Right cardiac atrium (tissue), 5 donors: Measurements from ENCODE around the gene ABTB2. TPM values are rescaled to one million over a fixed set of nuclear protein-coding genes. Genes with fewer than 3 reads are reported as not detected.

ENCODE experiments used
- ATAC-seq, 2 donors: fragments of 200-7000 bp; cut with Tn5 transposase; one replicate each; pipeline versions ENCODE4 v1.8.0 to v1.9.1; 2020; ENCODE audit warnings: moderate library complexity in 2 of 2, mild to moderate bottlenecking in 1 of 2
- DNase-seq, 3 donors: peaks; one replicate each; pipeline ENCODE4 v3.0.0-alpha.2; 2020
- H3K27ac ChIP-seq: one replicate; pipeline ENCODE4 v1.5.1; 2013; ENCODE audit warnings: mild to moderate bottlenecking, low read length, control low read depth, moderate library complexity
- H3K27me3 ChIP-seq: one replicate; pipeline ENCODE4 v1.6.1; 2013; ENCODE audit not compliant: control insufficient read depth, insufficient read depth
- H3K4me1 ChIP-seq: one replicate; pipeline ENCODE4 v1.6.1; 2013; ENCODE audit warnings: low read length; ENCODE audit not compliant: control insufficient read depth, insufficient read depth
- H3K4me3 ChIP-seq: one replicate; pipeline ENCODE4 v1.5.1; 2013; ENCODE audit warnings: low read length, control low read depth
- H3K9me3 ChIP-seq: one replicate; pipeline ENCODE4 v1.6.1; 2013; ENCODE audit warnings: low read length; ENCODE audit not compliant: control insufficient read depth
- WGBS: extraction: QIAGEN DNeasy Blood & Tissue Kit; methylation state at CpG from one replicate; pipeline ENCODE4 v1.1.7; 2013; 5-methylcytosine and 5-hydroxymethylcytosine counted together
- intact Hi-C, 4 donors: fragments of 100-400 bp; cut with DNase I; formaldehyde crosslinking; loops; one replicate each; pipeline versions ENCODE4 v1.11.0 to v1.14.0; 2022 to 2023
- polyA plus RNA-seq: library from polyadenylated mRNA; stranded (reverse); fragments of 200-250 nt; gene quantifications from one replicate; pipeline ENCODE4 v1.2.3, GENCODE V29; 2013
- total RNA-seq, 4 donors: library from RNA; stranded (reverse); fragmentation: NEBNext Ultra II Directional; extraction: Animal tissue kit (Norgen Biotek cat#: 25700); gene quantifications; one replicate each; pipeline ENCODE4 v1.2.1, GENCODE V29; 2021
- donor health status: healthy with polysubstance abuse.
- donor health status: DM: no; HTN: yes; CAD: no.
- donor health status: DM: no; HTN: no; CAD: no.
- donor health status: DM: no; HTN: yes; CAD: no; lungs with severe emphysema.
- donor health status: DM: yes; HTN: yes; CAD: no.

ABTB2 gene
- total and polyA plus RNA-seq, 5 donors, result 3.7 to 14.1 (median 10.8) TPM

DNA sequence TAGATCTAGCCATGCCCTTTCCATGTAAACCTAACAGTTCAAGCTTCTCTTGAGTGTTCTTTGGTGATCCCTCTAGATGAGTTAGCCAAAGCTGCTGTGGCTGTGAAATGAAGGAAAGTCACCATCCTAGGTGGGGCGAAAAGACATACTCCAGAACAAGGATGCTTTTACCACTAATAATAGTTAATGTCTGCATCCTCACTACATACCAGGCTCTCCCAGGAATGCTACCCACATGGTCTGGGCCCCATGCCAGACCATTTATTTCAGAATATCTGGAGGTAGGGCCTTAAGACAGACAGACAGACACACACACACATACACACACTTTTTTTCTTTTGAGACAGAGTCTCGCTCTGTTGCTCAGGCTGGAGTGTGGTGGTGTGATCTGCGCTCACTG is 14.7 kb downstream of the ABTB2 start:
- no peak for ATAC-seq
- 96% methylated on average over 3 of the region's 3 CpGs for WGBS
- no peak overlapping the region for H3K27ac ChIP-seq
- H3K4me3 ChIP-seq, result no peak overlapping the region
- no peak for DNase-seq
- intact Hi-C loops, result no loop called here
- no peaks in the 10 kb centered on the region for H3K27me3 ChIP-seq
- H3K4me1 ChIP-seq, result peaks cover 33% of the 10 kb centered on the region
- H3K9me3 ChIP-seq, result no peaks in the 10 kb centered on the region

DNA sequence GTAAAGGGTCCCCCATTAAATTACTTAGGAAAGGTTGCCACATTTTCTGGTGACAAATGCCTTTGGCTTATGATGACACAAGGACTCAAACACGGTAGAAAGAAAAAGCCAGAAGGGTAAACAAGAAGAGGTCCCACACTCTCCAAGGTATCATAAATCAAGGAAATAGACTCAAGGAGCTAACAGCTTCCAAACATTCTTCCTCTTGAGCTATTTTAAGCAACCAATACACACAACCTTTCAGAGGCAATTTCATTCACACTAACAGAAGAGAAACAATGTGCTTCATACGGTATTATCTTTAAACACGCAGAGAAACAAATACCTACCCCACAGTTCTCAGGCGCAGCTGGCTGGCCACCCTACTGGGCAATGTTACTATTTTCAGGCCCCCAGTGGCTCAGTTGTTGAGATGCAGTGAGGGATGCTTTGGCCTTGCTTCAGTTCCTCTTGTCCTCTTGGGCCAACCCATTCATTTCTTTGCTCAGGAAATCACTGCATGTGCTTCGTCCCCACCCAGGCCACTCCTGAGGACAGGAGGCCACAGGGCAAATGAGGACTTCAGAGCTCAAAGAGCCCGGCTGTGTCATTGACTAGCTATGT is 15.8 kb downstream of the ABTB2 start:
- ATAC-seq, result peak in 1 of 2 donors; percentile 54
- DNase-seq, result peak in 1 of 3 donors; percentile 69
- H3K9me3 ChIP-seq, result no peaks in the 10 kb centered on the region
- H3K4me1 ChIP-seq, result peaks cover 27% of the 10 kb centered on the region
- peak overlapping the region; percentile 53 for H3K27ac ChIP-seq
- intact Hi-C loops, result no loop called here
- no peak overlapping the region for H3K4me3 ChIP-seq
- 35% methylated on average over 6 of the region's 6 CpGs for WGBS
- H3K27me3 ChIP-seq, result no peaks in the 10 kb centered on the region

DNA sequence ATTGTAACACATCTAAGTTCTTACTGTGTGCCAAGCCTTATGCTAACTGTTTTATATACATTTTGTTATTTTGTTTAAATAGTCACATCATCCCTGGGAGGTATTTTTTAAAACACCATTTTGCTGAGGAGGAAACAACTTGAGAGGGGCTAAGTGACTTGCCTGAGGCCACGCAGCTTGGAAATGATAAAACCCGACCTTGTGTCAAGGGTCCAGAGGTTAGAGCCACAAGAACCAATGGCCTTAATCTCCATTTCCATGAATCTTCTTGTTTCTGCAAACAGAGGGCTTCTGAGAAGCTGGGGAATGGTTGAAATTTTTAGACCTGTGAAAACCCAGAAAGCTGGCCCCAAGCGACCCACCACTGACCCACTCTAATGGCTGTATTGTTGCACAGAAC is 16.7 kb downstream of the ABTB2 start:
- peaks cover 26% of the 10 kb centered on the region for H3K4me1 ChIP-seq
- no peak overlapping the region for H3K4me3 ChIP-seq
- no peaks in the 10 kb centered on the region for H3K9me3 ChIP-seq
- no peaks in the 10 kb centered on the region for H3K27me3 ChIP-seq
- WGBS, result 84% methylated on average over 3 of the region's 3 CpGs
- no peak overlapping the region for H3K27ac ChIP-seq
- intact Hi-C loops, result no loop called here
- DNase-seq (no peak), ATAC-seq (no peak)

DNA sequence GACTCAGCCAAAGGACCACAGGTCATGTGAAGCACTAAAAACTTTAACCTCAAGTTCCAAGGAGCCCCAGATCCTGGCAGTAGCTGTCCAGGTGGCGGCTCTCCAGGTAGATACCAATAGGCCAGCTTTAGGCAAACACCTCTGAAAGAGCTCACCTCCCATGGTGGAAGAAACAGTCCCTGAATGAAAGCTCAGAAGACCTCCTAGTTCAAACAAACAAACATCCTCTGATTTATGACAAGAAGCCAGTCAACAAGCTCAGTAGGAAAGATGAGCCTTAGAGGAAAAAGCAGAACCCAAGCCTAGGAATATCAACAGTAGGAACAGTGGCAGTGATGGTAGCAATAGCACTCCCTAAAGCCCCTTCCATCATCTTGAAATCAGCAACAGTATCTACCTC is 17.2 kb downstream of the ABTB2 start:
- Histone ChIP-seq H3K27ac (no peak overlapping the region), H3K9me3 (no peaks in the 10 kb centered on the region), H3K4me3 (no peak overlapping the region), H3K27me3 (no peaks in the 10 kb centered on the region), H3K4me1 (peaks cover 23% of the 10 kb centered on the region)
- WGBS, result 87% methylated on average over 1 of the region's 1 CpG
- no peak for ATAC-seq
- no peak for DNase-seq
- intact Hi-C loops, result no loop called here

DNA sequence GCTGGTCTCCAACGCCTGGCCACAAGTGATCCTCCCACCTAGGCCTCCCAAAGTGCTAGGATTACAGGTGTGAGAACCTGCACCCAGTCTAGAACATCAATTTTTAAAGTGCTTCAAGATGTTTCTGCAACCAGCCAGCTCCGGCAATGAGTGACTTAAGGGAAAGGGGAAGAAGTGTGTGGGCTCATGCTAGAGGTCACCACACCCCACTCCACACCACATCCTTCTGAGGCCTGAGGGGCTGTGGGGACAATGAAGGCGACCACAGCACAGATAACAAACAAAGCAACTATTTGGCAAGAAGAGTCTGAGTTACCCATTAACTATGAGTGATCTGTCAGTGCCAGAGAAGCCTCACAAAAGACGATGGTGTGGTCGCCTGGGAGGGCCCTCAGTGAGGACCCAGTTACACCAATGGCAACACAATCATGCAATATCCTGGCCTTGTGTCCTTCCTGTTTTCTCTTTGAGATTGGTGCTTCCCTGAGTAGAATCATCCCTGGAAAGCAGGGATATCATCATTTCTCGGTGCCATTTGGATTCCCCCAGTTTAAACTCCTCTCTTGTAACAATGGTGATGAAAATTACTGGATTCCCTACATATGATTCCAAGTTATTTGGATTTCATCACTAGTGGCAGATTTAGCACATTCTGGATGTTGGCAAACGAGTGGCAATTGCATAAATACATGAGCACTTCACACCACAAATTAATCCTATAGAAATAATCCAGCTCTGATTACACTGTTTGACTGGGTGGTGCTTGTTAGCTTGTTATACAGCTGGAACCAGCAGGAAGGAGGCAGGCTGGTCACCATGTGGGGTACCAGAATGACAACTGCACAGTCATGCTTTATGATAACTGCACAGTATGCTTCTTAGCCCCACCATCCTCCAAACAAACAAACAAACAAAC is 18.4 kb downstream of the ABTB2 start:
- WGBS, result 74% methylated on average over 7 of the region's 7 CpGs
- ATAC-seq (peak in 1 of 2 donors; percentile 19), DNase-seq (no peak)
- Histone ChIP-seq H3K4me1 (peaks cover 13% of the 10 kb centered on the region), H3K4me3 (no peak overlapping the region), H3K27ac (no peak overlapping the region), H3K27me3 (no peaks in the 10 kb centered on the region), H3K9me3 (no peaks in the 10 kb centered on the region)
- intact Hi-C loops, result no loop called here

DNA sequence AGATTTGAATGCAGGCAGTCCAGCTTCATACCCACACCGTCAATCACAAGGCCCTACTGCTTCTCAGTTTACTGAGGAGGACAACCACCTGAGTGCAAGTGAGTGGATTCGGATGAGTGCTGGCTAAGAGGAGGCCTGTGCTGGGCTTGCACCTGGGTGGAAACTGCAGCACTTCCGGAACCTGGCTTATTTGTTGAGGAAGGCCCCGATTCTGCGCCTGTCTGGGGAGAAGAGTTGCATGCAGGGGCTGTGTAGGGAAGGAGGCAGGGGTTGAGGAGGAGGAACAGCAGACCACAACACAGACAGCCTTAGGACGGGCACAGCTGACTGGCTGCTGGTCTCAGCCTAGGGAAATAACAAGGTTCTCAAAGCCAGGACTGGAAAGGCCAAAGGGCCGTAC is 20.8 kb downstream of the ABTB2 start:
- intact Hi-C loops, result no loop called here
- 89% methylated on average over 7 of the region's 7 CpGs for WGBS
- Histone ChIP-seq H3K4me3 (no peak overlapping the region), H3K27ac (no peak overlapping the region), H3K27me3 (no peaks in the 10 kb centered on the region), H3K4me1 (peaks cover 4% of the 10 kb centered on the region), H3K9me3 (no peaks in the 10 kb centered on the region)
- DNase-seq (no peak), ATAC-seq (no peak)

DNA sequence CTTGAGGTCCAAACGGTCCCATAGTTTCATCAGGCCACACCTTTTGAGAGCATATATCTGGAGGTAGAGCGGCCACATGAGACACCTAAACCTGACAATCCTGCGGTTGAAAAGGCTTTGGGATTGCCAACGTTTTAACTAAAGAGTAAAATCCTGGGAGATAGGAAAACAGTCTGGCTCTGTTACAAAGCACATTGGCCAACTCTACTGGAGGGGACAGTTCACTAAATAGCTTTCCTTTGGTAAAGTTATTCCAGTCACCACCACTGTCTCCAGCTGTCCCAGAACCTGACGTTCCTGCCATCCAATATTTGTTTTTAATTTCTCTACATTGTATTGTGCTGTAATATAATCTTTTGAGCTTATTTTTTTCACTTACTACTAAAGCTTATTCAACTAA is 22.0 kb downstream of the ABTB2 start:
- Histone ChIP-seq H3K27me3 (no peaks in the 10 kb centered on the region), H3K4me3 (no peak overlapping the region), H3K9me3 (no peaks in the 10 kb centered on the region), H3K4me1 (peaks cover 2% of the 10 kb centered on the region), H3K27ac (no peak overlapping the region)
- intact Hi-C loops, result no loop called here
- ATAC-seq (no peak), DNase-seq (no peak)
- 74% methylated on average over 5 of the region's 5 CpGs for WGBS

DNA sequence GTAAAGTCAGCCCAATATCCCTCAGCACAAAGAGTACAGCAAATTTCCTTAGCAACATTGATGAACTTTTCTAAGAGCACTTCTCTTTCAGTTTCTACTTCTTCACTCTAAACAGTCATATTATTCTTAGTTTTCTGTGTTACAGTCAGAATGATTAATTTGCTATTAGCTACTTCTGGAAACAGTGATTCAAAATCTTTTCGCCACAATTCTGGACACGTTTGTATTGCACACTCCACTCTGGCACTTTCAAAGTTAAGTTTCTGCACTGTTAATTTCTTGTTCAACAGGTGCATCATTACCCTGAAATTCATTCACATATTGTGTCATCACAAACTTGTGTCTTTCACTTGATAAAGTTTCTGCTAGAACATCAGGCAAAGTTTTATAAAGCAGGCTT is 22.5 kb downstream of the ABTB2 start:
- DNase-seq (no peak), ATAC-seq (no peak)
- no peak overlapping the region for H3K27ac ChIP-seq
- no peaks in the 10 kb centered on the region for H3K9me3 ChIP-seq
- 84% methylated on average over 2 of the region's 2 CpGs for WGBS
- intact Hi-C loops, result no loop called here
- H3K4me1 ChIP-seq, result peaks cover 2% of the 10 kb centered on the region
- H3K4me3 ChIP-seq, result no peak overlapping the region
- no peaks in the 10 kb centered on the region for H3K27me3 ChIP-seq

DNA sequence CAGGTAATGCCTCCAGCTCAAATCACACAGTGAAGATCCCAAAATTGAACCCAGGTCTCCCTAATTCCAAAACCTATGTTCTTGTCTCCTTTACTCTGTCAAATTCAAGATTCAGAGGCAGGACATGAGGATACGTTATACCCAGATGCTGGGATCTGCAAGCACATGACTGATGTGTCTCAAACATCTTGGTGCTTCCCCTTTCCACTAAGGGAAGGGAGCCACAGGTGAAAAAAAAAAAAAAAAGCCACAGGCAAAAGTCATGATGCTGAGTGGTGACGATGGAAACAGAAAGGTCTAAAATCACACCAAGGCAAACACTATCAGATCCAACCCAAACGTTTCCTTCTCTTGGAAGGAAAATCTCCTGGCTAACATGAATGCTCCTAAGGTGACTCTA is 24.0 kb downstream of the ABTB2 start:
- peaks cover 9% of the 10 kb centered on the region for H3K4me1 ChIP-seq
- no peak overlapping the region for H3K4me3 ChIP-seq
- no peak for ATAC-seq
- WGBS, result 59% methylated on average over 3 of the region's 3 CpGs
- intact Hi-C loops, result no loop called here
- no peaks in the 10 kb centered on the region for H3K27me3 ChIP-seq
- H3K9me3 ChIP-seq, result no peaks in the 10 kb centered on the region
- no peak overlapping the region for H3K27ac ChIP-seq
- DNase-seq, result no peak

DNA sequence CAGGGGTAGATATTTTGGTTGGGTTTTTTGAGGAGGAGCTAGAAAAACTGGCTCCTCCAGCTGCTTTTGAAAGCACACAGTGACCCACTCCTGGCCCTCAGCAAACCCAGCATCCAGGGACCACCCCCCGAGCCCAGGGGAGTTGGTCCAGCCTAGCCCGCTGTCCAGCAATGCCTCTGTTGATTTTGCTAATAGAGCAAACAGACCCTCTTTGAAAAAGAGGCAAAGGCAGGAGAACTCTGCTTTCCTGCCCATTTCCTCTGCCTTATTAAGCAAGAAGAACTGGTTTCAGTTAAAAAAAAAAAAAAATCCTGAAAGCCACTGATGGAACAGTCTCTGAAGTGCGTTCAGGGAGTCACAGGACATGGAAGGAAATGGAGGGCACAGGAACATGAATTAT is 25.3 kb downstream of the ABTB2 start:
- ATAC-seq (no peak), DNase-seq (no peak)
- 54% methylated on average over 3 of the region's 3 CpGs for WGBS
- Histone ChIP-seq H3K4me3 (no peak overlapping the region), H3K27ac (no peak overlapping the region), H3K4me1 (peaks cover 9% of the 10 kb centered on the region), H3K27me3 (no peaks in the 10 kb centered on the region), H3K9me3 (no peaks in the 10 kb centered on the region)
- intact Hi-C loops, result no loop called here

DNA sequence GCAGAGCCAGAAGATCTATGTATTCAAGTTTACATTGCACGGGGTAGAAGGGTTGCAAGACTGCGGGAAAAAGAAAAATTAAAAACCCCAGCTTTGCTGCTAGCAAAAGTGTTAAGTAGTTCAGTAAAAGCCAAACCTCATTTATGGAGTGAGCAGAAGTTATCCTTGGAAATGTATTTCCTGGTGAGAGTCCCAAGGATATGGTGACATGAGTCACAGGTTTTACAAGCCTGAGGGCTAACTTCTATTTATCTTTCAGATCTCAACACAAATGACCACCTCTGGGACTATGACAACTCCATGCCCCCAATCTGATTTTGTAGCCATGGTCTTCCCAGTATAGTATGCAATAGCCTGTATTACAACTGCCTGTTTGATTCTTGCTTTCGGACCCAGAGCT is 26.1 kb downstream of the ABTB2 start:
- DNase-seq (no peak), ATAC-seq (no peak)
- Histone ChIP-seq H3K4me3 (no peak overlapping the region), H3K4me1 (peaks cover 9% of the 10 kb centered on the region), H3K9me3 (no peaks in the 10 kb centered on the region), H3K27me3 (no peaks in the 10 kb centered on the region), H3K27ac (no peak overlapping the region)
- WGBS, result 87% methylated on average over 3 of the region's 3 CpGs
- intact Hi-C loops, result no loop called here
